CD4-positive, alpha-beta T cell treated with Interleukin-15 for 1 hour (primary cell): ENCODE measurements around the gene RBM20.
A peak's percentile ranks its signal among the peaks of the same experiment; 100 is the strongest.

ENCODE experiments used
- DNase-seq: peaks from one replicate; pipeline ENCODE4 v3.0.0-alpha.2; 2020

The RBM20 gene

DNA sequence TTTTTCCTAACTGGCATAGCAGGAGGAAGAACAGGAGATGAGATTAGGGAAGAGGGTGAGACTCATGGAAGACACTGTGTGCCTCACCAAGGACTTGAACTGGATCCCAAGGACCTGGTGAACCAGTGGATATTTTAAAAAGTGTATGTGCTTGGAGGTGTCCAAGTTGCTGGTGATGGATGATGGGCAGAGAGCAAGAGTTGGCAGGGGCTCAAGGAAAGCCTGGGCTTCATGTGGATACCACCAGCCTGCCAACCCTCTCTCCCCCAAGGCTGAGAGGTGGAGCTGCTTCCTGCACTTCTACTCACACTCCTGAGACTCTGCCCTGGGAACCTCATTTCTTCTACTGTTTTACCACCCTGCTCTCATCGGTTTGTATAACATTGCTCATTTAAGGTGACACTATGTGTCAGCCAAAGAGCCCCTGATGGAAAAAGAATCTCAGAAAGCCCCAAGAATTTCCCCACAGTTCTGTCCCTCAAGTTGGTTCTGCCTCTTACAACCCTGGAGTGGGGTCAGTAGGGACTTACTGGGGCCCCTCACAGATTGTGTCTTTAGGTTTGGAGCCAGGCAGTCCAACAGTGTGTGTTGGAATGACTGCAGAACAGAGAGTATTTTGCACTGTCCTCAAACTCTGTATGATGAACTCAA is 171.3 kb downstream of the RBM20 start:
- DNase-seq = no peak

DNA sequence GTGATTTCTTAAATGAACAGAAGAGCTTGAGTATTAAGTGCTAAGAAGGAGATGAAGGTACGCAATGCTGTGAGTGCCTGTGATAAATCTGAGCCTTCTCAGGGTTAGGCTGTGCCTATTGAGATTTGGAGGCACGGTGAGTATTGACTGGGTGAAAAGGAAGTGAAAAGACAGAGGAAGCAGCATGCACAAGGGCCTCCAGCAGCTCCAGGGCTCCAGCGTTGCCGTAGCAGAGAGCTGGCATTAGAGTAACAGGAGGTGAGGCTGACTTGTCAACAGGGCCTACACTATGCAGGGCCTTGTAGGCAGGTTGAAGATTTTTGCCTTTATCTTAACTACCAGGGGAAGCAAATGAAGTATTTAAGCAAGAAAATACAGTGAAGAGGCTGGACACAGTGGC is 173.5 kb downstream of the RBM20 start:
- DNase-seq = no peak

DNA sequence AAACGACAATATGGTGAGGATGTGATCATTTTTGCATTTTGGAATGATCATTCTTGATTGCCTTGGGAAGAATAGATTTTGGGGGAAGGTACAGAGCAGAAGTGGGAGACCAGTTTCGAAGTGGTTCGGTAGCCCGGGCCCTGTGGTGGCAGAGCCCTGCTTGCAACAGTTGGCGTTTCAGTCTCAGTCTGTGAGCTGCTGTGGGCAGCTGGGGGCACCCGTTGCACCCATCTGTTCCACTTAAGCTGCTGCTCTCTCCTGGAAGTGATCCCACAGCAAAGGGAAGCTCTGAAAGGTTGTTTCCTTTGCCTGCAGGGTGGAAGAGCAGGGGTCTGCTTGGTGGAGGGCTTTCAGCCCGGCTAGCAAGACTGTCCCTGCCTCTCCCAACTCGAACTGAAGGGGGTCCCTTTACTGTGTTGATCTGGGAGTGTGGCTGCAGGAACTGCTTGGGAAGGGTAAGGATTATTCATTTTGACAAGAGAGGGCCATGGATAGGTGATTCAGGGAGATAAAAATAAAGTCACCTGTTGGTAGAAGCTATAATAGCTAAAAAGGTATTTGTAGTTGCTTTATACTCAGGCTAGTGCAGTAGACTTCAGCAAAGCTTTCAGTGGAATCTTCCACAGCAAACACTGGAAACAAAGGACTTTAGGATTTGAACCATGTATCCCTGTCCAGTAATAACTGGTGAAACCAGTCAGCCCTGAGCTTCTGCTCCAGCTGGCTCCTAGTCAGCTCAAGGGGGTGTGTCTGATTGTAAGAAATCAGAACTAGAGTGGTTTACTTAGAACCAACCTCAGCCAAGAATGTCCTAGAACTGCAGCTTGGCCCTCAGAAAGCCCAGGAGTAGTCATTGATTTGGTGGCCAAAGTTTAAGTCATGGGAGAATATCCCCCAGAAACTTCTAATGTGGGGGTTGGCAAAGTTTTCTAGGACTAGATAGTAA is 174.4 kb downstream of the RBM20 start:
- no peak for DNase-seq

DNA sequence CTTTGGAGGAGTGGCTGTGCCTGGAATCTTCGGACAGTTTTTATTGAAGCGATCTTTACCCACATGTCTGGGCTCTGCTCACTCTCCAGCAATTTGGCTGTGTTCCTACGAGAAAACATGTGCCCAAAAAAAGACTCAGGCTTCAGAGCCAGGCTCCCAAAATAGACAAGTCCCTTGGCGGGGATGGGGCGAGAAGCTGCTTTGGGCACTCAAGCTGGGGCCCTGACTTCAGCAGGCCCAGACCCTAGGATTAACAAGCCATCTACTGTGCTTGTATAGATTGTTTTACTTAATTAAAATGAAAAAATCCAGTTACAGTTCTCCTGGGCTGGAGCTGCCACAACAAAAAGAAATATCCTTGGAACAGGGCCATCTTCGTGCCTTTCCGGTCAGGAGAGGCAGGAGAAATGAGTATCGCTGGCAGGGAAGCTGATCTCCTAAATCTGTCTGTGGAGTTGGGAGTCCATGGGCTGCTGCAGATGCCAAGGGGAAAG is 176.2 kb downstream of the RBM20 start:
- no peak for DNase-seq

DNA sequence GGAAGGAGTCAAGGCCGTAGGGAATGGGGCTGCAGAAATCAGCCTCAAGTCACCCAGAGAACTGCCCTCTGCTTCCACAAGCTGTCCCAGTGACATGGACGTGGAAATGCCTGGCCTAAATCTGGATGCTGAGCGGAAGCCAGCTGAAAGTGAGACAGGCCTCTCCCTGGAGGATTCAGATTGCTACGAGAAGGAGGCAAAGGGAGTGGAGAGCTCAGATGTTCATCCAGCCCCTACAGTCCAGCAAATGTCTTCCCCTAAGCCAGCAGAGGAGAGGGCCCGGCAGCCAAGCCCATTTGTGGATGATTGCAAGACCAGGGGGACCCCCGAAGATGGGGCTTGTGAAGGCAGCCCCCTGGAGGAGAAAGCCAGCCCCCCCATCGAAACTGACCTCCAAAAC is 177.4 kb downstream of the RBM20 start:
- DNase-seq = no peak

DNA sequence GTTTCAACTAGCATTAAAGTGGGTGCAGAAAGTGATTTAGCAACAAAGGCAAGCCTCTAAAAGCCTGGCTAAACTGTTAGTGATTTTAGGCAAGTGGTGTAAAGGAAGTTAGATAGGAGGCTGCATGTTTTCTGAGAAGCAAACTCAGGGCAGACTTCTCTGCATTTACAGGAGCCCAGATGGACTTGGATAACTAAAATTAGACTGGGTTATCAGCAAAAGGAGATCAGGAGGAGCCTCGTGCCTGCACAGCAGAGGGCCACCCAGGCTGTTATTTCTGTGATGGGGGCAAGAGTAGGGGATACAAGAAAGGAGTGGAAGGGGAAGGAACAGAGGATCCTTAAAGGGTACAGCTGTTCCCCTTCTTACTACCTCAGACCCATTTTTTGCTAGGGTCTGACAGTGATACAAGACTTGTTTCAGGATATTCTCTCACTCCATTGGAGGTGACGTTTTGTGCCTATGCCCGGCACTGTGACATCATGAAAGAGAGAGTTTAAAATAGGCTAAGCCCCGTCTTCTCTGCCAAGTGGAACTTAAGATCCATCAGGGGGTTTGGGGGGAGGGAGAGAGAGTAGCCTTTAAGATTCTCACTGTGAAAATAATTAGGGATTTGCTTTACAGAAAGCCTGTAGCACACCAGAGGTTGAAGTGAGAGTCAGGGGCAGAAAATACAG is 178.0 kb downstream of the RBM20 start:
- no peak for DNase-seq

DNA sequence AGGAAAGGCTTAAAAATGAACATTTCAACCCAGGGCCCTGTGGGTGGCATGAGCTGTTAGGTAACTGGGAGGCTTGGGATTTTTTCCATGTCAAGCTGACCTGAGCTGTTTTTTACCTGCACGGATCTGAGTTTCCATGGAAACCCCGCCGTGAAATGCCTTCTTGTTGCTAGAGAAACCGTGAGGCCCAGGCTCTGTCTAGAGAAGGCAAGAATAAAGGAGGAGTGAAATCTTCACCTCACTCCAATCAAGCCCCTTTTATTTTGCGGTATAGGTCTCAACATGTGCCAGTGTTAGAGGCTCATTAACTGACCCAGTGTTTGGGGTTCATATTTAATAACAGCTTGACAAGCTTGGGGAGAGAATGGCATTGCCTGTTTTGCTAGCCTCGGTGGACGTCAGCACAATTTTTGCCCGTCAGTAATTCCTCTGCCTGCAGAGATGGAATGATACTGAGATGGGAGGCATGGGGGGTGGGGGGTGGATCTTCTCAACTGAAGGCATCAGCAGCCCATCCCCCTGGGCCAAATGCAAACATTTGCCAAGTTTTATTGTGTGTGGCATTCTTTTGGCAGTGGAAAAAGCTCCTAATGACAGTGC is 178.7 kb downstream of the RBM20 start:
- no peak for DNase-seq

DNA sequence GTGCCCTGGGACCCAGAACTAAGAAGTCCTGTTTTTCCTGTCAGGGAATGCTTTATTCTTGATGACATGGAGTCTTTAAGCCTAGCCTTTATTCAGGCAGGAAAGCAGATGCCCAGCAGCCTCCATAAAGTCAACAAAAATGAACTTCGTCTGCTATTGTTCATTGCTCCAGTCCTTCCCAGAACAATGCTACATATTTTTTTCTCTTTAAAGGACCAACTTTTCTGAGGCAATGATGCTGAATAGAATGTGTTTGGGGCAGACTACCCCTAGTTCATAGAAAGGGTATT is 180.0 kb downstream of the RBM20 start:
- DNase-seq = no peak

DNA sequence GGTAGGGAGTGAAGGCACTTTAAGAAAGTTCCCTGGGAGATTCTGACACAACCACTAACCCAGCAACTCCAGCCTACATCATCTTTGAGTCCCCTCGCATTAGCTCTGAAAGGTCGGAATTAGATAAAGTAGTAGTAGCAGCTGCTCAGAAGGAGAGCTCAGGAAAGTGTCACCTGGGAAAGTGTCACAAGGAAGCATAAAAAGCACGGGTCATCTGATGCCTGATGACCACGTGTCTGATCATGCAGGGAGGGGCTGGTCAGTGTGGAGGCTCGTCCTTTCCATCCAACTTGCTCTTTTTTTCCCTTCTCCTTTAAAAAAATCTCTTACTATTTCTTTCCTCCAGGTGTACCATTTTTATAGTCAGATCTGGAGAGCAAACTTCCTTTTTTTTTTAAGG is 180.5 kb downstream of the RBM20 start:
- no peak for DNase-seq

DNA sequence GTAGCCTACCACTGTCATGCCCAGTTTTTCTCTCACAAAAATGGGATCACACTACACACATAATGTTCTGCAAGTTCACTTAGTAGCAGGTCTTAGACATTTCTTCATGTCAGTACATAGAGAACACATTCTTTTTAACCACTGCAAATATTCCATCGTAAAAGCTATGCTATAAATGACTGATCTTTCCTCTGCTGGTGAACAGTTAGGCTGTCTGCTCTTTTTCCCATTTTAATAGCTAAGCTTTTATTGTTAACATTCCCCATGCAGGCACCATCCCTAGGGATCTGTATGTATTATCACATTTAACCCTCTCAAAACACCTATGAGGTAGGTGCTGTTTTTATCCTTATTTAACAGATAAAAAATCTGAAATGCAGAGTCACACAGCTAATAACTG is 181.4 kb downstream of the RBM20 start:
- no peak for DNase-seq

DNA sequence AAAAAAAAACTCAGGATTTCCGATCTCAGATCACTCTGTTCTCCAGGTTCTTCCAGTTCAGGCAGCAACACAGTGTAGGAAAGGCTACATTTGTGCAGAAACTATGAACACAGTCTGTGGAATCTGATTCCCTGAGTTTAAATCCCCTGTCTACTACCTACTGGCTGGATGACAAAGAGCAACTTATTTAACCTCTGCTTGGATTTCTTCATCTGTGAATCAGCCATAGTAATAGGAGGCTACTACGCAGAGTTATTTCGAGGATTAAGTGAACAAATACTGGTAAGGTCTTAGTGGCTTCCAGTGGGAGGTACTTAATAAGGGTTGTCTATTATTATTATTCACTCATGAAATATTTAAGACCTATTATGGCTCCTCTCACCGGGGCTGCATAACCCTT is 183.3 kb downstream of the RBM20 start:
- no peak for DNase-seq

DNA sequence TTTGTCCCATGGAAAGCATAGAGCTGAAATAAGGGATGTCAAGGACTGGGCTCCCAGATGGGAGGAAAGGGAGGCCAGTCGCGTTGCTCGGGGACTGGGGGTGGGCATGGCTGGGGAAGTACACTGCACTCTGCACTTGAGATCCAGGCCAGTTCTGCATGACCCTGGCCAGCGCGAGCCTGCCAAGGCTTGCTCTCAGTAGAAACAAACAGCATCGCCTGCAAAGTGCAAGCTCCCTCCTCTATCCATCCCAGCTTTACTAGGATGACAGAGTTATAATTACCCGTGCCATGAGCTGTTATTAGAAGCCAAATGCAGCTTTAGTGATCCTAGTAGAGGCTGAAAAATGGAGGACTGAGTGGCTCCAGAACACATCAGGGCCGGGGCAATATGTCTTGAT is 183.7 kb downstream of the RBM20 start:
- DNase-seq = no peak

DNA sequence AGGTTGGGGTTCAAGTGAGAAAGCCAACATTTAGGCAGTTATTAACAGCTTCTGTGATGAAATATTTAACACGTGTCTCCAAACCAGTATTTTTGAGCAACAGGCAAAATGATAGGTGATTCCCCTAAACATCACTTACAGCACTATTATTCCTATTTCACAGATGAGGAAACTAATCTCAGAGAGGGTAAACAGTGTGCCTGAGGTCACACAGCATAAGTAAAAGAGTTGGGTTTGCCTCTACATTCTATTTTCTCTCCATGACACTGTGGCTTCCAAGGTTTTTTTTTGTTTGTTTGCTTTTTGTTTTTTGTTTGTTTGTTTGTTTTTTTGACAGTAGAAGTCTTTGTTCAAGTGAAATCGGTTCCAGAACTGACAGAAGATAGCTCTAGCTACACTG is 184.4 kb downstream of the RBM20 start:
- no peak for DNase-seq

DNA sequence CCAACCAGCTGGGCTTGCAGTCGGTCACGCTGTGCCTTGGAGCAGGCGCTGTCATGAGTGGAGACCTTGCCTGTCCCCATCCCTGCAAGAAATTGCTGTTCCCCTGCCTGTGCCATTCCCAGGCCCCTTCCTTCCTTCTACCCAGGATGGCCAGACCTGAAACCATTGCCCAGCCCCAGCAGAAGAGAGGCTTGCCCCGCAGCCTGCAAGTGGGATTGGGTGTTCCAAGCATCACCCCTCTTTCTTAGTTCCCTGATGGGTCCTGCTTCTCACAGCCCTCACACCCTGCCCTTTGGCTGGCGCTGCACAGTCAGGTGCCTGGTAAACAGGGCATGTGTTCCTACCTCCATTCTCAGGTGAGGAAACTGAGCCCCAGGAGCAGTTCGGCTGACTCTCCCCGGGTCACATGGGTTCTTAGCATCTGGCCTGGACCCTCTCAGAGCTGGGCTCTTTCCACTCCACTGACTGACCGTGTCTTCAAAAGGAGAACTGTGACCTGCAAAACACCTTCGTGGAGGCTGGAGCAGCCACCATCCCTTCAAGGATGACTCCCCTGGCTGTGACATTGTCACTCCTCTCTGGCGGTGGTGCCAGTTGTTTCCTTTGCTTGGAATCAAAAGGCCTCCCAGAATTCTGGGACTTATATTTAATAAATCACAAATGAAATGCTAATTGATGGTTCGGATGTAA is 185.7 kb downstream of the RBM20 start:
- no peak for DNase-seq

DNA sequence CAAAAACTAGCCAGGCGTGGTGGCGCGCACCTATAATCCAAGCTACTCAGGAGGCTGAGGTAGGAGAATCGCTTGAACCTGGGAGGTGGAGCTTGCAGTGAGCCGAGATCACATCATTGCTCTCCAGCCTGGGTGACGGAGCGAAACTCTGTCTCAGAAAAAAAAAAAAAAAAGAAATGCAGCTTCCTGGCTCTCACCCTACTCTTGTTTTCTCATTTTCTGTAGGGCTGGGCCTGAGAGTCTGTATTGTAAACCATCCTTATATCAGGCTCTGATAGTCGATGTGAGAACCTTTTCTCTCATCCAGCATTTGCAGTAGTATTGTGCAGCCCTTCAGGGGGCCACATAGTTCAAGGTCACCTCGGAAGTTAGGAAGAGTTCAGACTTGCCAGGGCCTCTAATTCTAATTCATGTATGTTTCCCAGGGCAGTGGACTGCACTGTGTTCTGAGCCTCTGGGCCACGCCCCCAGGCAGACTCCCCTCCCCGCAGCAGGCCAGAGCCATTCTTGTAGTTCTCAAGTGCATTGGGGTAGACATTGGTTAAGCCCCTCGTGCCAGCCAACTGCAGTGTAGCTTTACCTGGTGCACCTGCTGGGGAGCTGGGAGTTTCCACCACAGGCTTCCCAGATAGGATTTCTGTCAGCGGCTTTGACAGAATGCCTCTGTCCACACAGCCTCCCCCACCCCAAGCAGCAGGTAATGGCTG is 189.3 kb downstream of the RBM20 start:
- no peak for DNase-seq

DNA sequence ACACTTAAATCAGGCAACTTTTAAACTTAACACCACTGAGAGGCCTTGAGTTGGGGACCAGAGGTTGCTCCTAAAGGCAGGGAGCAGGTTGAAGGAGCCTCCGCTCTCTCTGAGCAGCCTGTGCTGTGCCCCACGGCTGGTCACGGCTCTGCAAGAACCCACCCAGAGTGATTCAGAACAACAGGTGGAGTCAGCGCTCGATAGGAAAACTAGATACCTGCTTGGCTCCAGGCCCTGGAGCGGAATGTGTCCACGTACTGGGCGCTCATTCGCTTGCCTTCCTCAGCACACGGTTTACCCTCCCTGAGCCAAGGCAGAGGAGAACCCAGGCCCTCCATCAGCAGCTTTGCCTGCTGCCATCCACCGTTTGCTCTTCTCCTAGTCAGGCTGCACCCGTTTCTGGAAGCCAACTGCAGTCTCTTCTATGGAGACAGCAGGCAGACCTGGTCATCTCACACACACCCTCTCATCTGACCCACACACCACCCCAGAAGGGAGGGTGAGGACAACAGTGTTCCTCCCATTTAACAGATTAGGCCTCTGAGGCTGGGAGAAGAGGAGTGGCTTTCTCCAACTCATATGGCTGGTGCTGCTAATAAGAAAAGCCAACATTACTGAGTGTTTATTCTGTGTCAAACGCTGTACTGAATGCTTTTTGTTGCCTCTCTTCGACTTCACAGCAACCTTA is 189.9 kb downstream of the RBM20 start:
- no peak for DNase-seq

DNA sequence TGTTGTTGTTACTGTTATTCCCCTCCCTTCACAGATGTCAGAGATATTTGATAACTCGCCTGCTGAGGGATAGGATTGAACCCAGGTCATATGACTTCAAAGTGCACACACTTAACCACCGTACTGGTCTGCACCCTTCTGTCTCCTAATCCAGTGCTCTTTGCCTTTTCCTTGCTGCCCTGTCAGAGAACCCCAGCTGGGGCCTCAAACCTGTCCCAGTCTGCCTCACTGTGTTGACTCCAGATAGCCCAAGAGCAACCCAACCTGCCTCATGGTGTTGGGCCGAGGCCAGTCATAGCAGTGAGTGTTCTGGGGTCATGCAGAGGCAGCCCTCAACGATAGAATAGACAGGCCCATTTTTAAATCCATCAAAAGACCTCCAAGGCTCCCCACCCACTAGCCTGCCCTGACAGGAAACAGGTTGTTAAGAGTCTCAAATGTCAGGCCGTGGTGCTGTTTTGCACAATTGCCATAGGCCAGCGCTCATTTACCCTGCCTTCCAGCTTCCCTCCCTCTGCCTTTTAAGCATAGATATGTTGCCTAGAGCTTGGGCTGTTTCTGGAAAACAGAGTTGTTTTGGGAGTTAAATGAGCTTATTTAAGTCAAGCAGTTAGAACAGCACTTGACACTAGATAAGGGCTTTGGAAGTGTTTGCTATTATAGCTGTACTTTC is 190.6 kb downstream of the RBM20 start:
- peak; percentile 42 for DNase-seq

DNA sequence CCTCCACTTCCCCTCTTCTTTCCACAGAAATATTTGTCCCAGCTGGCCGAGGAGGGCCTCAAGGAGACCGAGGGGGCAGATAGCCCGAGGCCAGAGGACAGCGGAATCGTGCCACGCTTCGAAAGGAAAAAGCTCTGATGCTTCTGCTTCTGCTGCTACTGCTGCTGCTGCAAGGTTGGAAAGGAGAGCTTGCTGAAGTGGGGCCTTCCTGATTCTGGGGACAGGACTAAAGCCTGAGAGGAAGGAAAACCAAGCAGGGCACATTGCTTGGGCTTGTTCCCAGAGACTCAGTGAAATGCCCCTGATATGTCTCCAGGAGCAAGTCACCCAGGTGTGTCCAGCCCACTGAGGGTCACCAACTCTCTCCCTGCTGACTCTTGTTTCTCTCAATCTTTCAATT is 191.7 kb downstream of the RBM20 start:
- DNase-seq = no peak

DNA sequence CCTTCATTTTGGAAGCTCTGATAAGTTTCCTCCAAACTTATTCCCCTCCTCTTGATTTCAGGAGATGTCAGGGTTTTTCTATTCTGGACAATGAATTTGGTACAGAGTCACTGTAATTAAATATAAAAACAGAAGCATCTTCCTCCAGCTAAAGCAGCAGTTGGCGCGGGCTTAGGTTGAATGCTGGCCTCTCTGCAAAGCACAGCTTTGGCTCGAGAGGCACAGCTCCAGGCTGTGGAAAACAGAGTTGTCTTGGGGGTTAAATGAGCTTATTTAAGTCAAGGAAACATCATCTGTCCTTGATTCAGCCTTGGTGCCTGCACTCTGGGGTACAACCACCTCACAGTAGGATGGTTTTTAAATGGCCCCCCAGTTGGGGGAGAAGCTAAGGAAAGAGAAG is 192.6 kb downstream of the RBM20 start:
- DNase-seq = no peak

DNA sequence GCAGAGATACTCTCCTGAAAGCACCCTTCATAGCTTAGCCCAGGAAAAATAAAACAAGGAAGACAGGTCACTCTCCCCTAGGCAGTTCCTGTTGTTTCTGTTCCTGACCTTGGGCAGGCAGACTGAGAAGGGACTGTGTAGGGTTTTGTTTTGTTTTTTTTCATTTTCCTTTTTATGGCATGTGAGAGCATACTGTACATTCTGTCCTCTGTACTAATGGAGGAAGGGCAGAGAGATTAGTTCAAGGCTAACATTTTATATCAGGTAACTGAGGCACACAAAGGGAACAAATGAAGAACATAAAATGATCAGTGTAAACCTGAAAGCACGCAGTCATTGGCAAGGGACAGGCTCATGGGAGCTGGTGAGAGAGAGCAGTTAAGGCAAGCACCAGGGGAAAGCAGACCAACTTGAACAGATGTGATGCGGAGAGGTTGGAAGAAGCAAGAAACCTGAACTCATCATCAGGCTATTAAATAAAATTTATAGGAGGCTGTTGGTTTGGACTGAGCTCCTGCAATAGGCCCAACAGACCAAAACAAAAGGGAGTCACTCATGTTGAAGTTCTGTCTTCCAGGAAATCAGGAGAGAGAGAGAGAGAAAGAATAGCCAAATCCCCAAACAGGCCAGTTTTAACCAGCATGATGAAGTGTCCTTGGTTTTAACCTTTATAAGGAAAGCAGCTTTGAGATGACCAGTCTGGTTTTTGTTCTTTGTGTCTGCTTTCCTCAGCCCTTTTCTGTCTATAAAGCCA is 193.5 kb downstream of the RBM20 start:
- DNase-seq = no peak
